ENCODE data around the gene PRLH.

Gene PRLH

DNA sequence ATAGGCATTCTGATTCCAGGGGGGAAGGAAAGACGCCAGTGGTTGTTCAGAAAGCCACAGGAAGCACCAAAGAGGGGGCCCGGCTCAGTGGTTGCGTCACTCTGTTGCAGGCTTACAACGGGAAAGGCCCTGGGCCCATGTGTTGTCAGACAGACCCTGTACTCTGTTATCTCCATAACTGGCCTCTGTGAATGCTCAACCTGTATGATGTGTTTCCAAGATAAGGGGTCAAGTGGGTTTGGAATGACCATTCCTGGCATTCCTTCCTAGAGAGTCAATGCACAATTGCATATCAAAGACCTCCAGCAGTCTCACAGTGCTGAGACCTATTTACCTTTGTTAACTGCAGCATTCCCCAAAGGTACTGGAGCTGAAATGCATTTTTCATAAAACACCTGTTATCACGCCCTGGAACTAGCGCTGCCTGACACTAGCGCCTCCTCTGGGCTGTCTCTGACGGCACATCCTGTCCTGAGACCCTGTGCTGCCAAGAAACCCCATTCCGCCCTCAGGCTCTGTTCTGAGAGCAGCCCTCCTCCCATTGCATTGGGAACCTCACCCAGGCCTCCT, 47.9 kb downstream of the PRLH start:
- in situ Hi-C loops (cut with HindIII; ENCODE audit: low pct_ligation_motif_present, low sequenced_read_pairs), result no loop called here
- H3K27ac ChIP-seq, result no peak overlapping the region
- peak; percentile 31 for DNase-seq
- no peak overlapping the region for H3K4me3 ChIP-seq (ENCODE audit: low read depth, low read length)
- H3K36me3 ChIP-seq (replicated peaks), result no peaks in the 10 kb centered on the region
- TF ChIP-seq, protein P1, sequence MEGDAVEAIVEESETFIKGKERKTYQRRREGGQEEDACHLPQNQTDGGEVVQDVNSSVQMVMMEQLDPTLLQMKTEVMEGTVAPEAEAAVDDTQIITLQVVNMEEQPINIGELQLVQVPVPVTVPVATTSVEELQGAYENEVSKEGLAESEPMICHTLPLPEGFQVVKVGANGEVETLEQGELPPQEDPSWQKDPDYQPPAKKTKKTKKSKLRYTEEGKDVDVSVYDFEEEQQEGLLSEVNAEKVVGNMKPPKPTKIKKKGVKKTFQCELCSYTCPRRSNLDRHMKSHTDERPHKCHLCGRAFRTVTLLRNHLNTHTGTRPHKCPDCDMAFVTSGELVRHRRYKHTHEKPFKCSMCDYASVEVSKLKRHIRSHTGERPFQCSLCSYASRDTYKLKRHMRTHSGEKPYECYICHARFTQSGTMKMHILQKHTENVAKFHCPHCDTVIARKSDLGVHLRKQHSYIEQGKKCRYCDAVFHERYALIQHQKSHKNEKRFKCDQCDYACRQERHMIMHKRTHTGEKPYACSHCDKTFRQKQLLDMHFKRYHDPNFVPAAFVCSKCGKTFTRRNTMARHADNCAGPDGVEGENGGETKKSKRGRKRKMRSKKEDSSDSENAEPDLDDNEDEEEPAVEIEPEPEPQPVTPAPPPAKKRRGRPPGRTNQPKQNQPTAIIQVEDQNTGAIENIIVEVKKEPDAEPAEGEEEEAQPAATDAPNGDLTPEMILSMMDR (IDR thresholded peaks at IDR 0.05; ENCODE audit: low read depth, low read length, missing control alignments), result peak; percentile 39
- no peaks in the 10 kb centered on the region for H3K27me3 ChIP-seq (replicated peaks)

DNA sequence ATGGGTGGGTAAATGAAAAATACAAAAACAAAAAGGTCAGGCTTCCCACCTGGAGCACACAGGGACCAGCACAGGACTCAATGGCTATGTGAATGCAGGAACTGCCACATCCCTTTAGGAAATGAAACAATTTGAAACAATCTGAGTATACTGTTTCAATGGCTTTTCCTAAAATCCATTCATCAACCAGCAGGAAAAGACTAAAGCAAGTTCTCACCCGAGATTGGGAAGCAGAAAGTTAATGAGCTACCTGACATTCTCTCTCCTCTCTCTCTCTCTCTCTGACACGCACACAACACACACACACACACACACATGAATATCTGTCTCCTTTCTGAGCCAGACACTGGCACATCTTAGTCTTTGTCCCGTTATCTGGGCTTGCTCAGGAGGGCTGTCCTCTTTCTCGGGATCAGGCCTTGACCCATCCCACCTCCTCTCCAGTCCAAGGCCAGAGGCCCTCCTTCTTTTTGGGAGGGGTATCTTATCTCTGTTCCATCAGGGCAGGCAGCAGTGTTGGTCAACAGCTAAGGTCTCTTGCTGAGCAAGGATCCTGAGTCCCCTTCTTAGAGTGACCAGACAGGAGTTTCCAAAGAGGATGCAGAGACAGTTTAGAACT, 49.4 kb downstream of the PRLH start:
- Histone ChIP-seq H3K4me3 (ENCODE audit: low read depth, low read length) (no peak overlapping the region), H3K36me3 (replicated peaks) (no peaks in the 10 kb centered on the region), H3K27me3 (replicated peaks) (no peaks in the 10 kb centered on the region), H3K27ac (peak overlapping the region; percentile 70)
- in situ Hi-C loops (cut with HindIII; ENCODE audit: low pct_ligation_motif_present, low sequenced_read_pairs), result no loop called here
- TF ChIP-seq, protein P1 (IDR thresholded peaks at IDR 0.05; ENCODE audit: low read depth, low read length, missing control alignments), result no peak
- DNase-seq, result no peak

DNA sequence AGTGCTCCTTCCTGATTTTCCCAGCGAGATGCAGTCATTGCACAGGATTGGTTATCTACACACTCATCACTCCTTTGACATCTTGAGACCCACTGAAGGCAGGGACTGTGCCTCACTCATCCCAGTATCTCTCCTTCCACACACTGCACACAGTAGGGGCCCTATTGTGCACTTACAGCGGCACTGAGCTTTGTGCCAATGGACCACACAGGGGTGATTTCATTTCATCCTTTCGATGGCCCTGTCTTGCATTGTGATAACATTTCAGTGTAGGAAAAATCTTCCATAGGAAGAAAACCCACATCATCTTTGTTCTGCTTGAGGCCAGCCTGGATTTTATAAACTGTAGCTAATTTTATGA, 50.0 kb downstream of the PRLH start:
- Histone ChIP-seq H3K27ac (peak overlapping the region; percentile 70), H3K4me3 (ENCODE audit: low read depth, low read length) (no peak overlapping the region), H3K36me3 (replicated peaks) (no peaks in the 10 kb centered on the region), H3K27me3 (replicated peaks) (no peaks in the 10 kb centered on the region)
- TF ChIP-seq, protein P1 (IDR thresholded peaks at IDR 0.05; ENCODE audit: low read depth, low read length, missing control alignments), result no peak
- in situ Hi-C loops (cut with HindIII; ENCODE audit: low pct_ligation_motif_present, low sequenced_read_pairs), result no loop called here
- DNase-seq, result no peak
